ENCODE data around the gene RS1. TPM values are rescaled to one million over a fixed set of nuclear protein-coding genes. Genes with fewer than 3 reads are reported as not detected.

Gene RS1
- total and polyA plus RNA-seq, 7 donors, result not detected

DNA sequence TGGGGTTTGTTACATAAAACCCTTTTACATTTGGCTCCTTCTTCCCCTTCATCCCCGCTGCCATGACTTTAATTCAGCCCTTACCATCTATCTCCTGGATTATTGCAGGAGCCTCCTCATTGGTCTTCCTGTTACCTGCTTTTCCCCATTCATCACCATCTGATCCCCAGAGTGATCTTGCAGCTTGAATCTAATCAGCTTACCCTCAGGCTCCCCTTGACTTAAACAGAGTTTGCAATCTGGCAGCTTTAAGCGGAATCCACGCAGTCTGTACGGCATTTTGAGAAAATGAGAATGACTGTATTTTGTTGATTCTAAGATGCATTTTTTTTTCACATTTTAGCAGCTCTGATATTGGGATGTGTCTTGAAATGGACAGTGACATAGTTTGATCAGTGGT, 20.6 kb upstream of the RS1 start:
- ATAC-seq, result no peak
- no peaks in the 10 kb centered on the region for H3K4me1 ChIP-seq
- no peak overlapping the region for H3K27ac ChIP-seq
- H3K4me3 ChIP-seq, result no peak overlapping the region
- TF ChIP-seq, protein P1, sequence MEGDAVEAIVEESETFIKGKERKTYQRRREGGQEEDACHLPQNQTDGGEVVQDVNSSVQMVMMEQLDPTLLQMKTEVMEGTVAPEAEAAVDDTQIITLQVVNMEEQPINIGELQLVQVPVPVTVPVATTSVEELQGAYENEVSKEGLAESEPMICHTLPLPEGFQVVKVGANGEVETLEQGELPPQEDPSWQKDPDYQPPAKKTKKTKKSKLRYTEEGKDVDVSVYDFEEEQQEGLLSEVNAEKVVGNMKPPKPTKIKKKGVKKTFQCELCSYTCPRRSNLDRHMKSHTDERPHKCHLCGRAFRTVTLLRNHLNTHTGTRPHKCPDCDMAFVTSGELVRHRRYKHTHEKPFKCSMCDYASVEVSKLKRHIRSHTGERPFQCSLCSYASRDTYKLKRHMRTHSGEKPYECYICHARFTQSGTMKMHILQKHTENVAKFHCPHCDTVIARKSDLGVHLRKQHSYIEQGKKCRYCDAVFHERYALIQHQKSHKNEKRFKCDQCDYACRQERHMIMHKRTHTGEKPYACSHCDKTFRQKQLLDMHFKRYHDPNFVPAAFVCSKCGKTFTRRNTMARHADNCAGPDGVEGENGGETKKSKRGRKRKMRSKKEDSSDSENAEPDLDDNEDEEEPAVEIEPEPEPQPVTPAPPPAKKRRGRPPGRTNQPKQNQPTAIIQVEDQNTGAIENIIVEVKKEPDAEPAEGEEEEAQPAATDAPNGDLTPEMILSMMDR (IDR thresholded peaks at IDR 0.05), result no peak
- H3K36me3 ChIP-seq (ENCODE audit: insufficient read depth in 1 of 2, low read depth in 1 of 2), result no peaks in the 10 kb centered on the region
- DNase-seq, result no peak
- H3K9me3 ChIP-seq, result no peaks in the 10 kb centered on the region
- intact Hi-C loops (cut with DNase I), result no loop called here
- WGBS, 3 donors, result 87 to 95% (median 88%) methylated on average over 4 of the region's 4 CpGs
- H3K27me3 ChIP-seq (ENCODE audit: insufficient read depth in 3 of 3, low read length in 2 of 3), result peaks cover 0 to 5% (median 0%) of the 10 kb centered on the region in 3 donors

DNA sequence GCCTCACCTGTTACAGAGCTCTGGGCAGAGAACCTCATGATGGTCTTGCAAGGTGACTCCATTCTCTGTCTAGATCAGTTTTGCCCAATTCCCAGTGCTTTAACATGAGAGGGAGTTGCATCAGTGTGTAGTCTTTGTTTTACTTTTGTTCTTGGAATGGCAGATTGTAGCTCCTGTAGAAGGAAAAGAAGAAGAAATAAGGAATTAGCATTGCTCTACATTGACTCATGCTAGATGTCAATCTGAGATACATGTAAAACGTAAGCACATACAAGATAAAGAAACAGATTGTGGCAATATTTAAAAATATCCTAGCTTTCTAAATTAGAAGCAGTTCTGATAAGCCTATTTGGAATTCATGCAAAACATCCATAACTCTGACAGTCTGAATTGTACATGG, 19.5 kb upstream of the RS1 start:
- WGBS, 3 donors, result 63 to 72% (median 63%) methylated on average over 1 of the region's 1 CpG
- Histone ChIP-seq H3K27ac (no peak overlapping the region), H3K9me3 (no peaks in the 10 kb centered on the region), H3K4me1 (no peaks in the 10 kb centered on the region), H3K27me3 (ENCODE audit: insufficient read depth in 3 of 3, low read length in 2 of 3) (peaks cover 0 to 5% (median 0%) of the 10 kb centered on the region in 3 donors), H3K36me3 (ENCODE audit: insufficient read depth in 1 of 2, low read depth in 1 of 2) (no peaks in the 10 kb centered on the region), H3K4me3 (no peak overlapping the region)
- TF ChIP-seq, protein P1 (IDR thresholded peaks at IDR 0.05), result no peak
- intact Hi-C loops (cut with DNase I), result no loop called here
- ATAC-seq (no peak), DNase-seq (no peak)

DNA sequence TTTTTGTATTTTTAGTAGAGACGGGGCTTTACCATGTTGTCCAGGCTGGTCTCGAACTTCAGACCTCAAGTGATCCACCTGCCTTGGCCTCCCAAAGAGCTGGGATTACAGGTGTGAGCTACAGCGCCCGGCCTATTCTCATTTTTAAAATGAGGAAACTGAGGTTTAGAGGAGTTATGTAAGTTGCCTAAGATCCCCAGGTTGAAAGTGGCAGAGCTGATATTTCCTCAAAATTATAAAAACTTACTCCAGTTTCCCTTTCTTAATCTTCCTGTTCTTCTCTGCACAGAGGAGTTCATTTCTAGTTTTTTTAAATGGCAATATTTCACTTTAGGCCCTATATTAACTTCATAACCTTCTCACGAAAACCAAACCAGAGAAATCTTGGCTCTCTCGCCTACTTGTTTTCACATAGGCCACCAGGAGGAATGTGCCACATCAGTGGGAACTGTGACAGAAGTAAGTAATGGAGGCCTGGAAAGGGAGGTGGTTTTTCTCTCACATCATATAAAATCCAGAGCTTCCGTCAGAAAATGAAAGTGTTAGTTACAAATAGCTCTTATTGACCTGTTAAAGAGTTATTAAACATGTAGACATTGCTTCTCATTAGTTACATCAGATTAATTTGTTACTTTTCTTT, 16.1 kb upstream of the RS1 start:
- ATAC-seq, result no peak
- Histone ChIP-seq H3K4me3 (no peak overlapping the region), H3K4me1 (no peaks in the 10 kb centered on the region), H3K36me3 (ENCODE audit: insufficient read depth in 1 of 2, low read depth in 1 of 2) (no peaks in the 10 kb centered on the region), H3K9me3 (no peaks in the 10 kb centered on the region), H3K27ac (no peak overlapping the region), H3K27me3 (ENCODE audit: insufficient read depth in 3 of 3, low read length in 2 of 3) (no peaks in the 10 kb centered on the region)
- intact Hi-C loops (cut with DNase I), result no loop called here
- WGBS, 3 donors, result 86 to 98% (median 90%) methylated on average over 7 of the region's 7 CpGs
- TF ChIP-seq, protein P1 (IDR thresholded peaks at IDR 0.05), result no peak
- no peak for DNase-seq

DNA sequence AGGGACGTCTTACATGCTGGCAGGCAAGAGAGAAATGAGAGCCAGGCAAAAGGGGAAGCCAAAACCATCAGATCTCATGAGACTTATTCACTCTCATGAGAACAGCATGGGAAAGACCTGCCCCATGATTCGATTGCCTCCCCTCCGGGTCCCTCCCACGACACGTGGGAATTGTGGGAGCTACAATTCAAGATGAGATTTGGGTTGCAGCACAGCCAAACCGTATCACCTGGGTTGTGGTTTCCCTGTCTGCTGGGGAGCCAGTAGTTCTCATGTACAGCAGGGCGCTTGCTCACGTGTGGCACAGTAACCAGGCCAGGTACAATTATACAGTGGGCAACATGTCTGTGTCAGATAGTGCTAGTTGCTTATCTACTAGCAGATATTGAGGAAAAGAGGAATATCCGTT, 11.1 kb upstream of the RS1 start:
- Histone ChIP-seq H3K9me3 (no peaks in the 10 kb centered on the region), H3K4me3 (no peak overlapping the region), H3K36me3 (ENCODE audit: insufficient read depth in 1 of 2, low read depth in 1 of 2) (no peaks in the 10 kb centered on the region), H3K27me3 (ENCODE audit: insufficient read depth in 3 of 3, low read length in 2 of 3) (no peaks in the 10 kb centered on the region), H3K4me1 (no peaks in the 10 kb centered on the region), H3K27ac (no peak overlapping the region)
- intact Hi-C loops (cut with DNase I), result no loop called here
- TF ChIP-seq, protein P1 (IDR thresholded peaks at IDR 0.05), result no peak
- no peak for ATAC-seq
- 69 to 83% (median 78%) methylated on average over 9 of the region's 9 CpGs for WGBS, 3 donors
- no peak for DNase-seq

DNA sequence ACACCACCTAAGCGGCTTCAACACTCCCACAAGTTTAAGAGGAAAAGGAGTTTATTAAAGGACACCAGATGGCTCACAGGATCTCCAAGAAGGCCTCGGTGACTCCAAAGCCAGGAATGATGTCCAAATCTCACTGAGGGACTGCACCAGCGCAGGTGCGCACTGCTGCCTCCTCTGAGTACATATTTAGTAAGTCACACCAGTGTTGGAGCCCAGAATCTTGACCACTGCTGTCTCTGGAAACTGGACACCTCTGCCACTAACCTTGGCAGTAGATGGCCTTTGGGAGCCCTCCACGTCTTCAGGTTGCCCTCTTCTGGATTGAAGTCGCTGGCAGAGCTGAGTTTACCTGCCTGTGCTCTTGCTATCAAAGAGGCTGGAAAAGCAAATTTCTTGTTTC, 10.1 kb upstream of the RS1 start:
- no peaks in the 10 kb centered on the region for H3K9me3 ChIP-seq
- no peaks in the 10 kb centered on the region for H3K36me3 ChIP-seq (ENCODE audit: insufficient read depth in 1 of 2, low read depth in 1 of 2)
- ATAC-seq (peak in 2 of 4 donors; percentile 57 to 84), DNase-seq (no peak)
- intact Hi-C loops (cut with DNase I), result no loop called here
- H3K27me3 ChIP-seq (ENCODE audit: insufficient read depth in 3 of 3, low read length in 2 of 3), result no peaks in the 10 kb centered on the region
- H3K27ac ChIP-seq, result no peak overlapping the region
- H3K4me3 ChIP-seq, result no peak overlapping the region
- no peaks in the 10 kb centered on the region for H3K4me1 ChIP-seq
- TF ChIP-seq, protein P1 (IDR thresholded peaks at IDR 0.05), result no peak
- 54 to 72% (median 61%) methylated on average over 6 of the region's 6 CpGs for WGBS, 3 donors
